H1 (cell line): ENCODE measurements around the gene GINS2. TPM values are rescaled to one million over a fixed set of nuclear protein-coding genes. Genes with fewer than 3 reads are reported as not detected.

ENCODE experiments used
- CTCF ChIA-PET: fragments of 300-600 bp; sonication (Branson Sonifier 250); formaldehyde crosslinking; loops from one replicate; lab custom pipeline; 2021; ENCODE audit not compliant: partially characterized antibody; lab: Charles Lee
- POLR2A ChIA-PET: fragments of 300-600 bp; sonication (Branson Sonifier 250); formaldehyde crosslinking; loops from one replicate; lab custom pipeline; 2021; ENCODE audit warnings: inconsistent platforms; ENCODE audit not compliant: partially characterized antibody; lab: Charles Lee
- DNase-seq, 2 experiments: peaks; one replicate each; pipeline versions ENCODE4 v3.0.0 to v3.0.0-alpha.2; 2010 to 2022; ENCODE audit warnings: low spot score in 2 of 2, low read depth in 1 of 2, mixed read lengths in 1 of 2
- FAIRE-seq: peaks from 2 replicates; lab custom pipeline; 2011; peaks lifted over from hg19 to GRCh38; lab: Jason Lieb, UNC
- H2AFZ ChIP-seq: 2 replicates; pipeline ENCODE4 v1.8.1; 2012; ENCODE audit warnings: low read length, inconsistent platforms
- H2AK5ac ChIP-seq: 2 replicates; pipeline ENCODE4 v1.6.1; 2013; ENCODE audit warnings: low read depth, low read length
- H2BK120ac ChIP-seq: replicated peaks from 2 replicates; pipeline ENCODE3; 2013; ENCODE audit warnings: low read depth, low read length, inconsistent platforms
- H2BK12ac ChIP-seq: 2 replicates; pipeline ENCODE4 v1.6.1; 2013; ENCODE audit warnings: low read depth, low read length
- H2BK15ac ChIP-seq: 2 replicates; pipeline ENCODE4 v1.6.1; 2013; ENCODE audit warnings: low read length
- H2BK20ac ChIP-seq: 2 replicates; pipeline ENCODE4 v1.6.1; 2013; ENCODE audit warnings: low read length
- H2BK5ac ChIP-seq: 2 replicates; pipeline ENCODE4 v1.6.1; 2013; ENCODE audit warnings: low read depth, low read length
- H3K14ac ChIP-seq: 2 replicates; pipeline ENCODE4 v1.6.1; 2013; ENCODE audit warnings: inconsistent platforms; ENCODE audit not compliant: insufficient read length
- H3K18ac ChIP-seq: 2 replicates; pipeline ENCODE4 v1.6.1; 2013; ENCODE audit warnings: low read length; ENCODE audit errors: extremely low read depth
- H3K23ac ChIP-seq: 2 replicates; pipeline ENCODE4 v1.6.1; 2013; ENCODE audit warnings: inconsistent platforms; ENCODE audit not compliant: insufficient read length
- H3K23me2 ChIP-seq: 2 replicates; pipeline ENCODE4 v1.6.1; 2013; ENCODE audit warnings: low read depth, low read length
- H3K27ac ChIP-seq: 2 replicates; pipeline ENCODE4 v1.6.1; 2011; ENCODE audit warnings: low read depth, low read length, inconsistent platforms
- H3K27me3 ChIP-seq, 4 experiments: replicated peaks in 1 of 4; 1 replicate in 1 of 4; 2 replicates in 3 of 4; pipeline versions ENCODE4 v1.6.1 to v1.8.1; 2011 to 2013; ENCODE audit warnings: low read length in 3 of 4, mild to moderate bottlenecking in 3 of 4, inconsistent platforms in 2 of 4, mixed read lengths in 2 of 4, moderate library complexity in 1 of 4; ENCODE audit not compliant: control insufficient read depth in 3 of 4, insufficient read depth in 3 of 4; ENCODE audit errors: extremely low read depth in 1 of 4
- H3K36me3 ChIP-seq, 4 experiments: 2 replicates each; pipeline versions ENCODE4 v1.6.1 to v1.8.1; 2011 to 2013; ENCODE audit warnings: mild to moderate bottlenecking in 4 of 4, low read length in 3 of 4, moderate library complexity in 2 of 4, control low read depth in 1 of 4, inconsistent platforms in 1 of 4; ENCODE audit not compliant: insufficient read depth in 4 of 4, control insufficient read depth in 2 of 4
- H3K4ac ChIP-seq: replicated peaks from 2 replicates; pipeline ENCODE3; 2013; ENCODE audit warnings: low read length, low read depth, mixed read lengths, inconsistent platforms; ENCODE audit not compliant: insufficient read length
- H3K4me1 ChIP-seq, 4 experiments: replicated peaks in 1 of 4; 1 replicate in 1 of 4; 2 replicates in 3 of 4; pipeline versions ENCODE4 v1.6.1 to v1.8.1; 2011 to 2013; ENCODE audit warnings: low read length in 3 of 4, inconsistent platforms in 2 of 4, mixed read lengths in 1 of 4; ENCODE audit not compliant: insufficient read depth in 4 of 4, control insufficient read depth in 3 of 4
- H3K4me2 ChIP-seq, 2 experiments: 2 replicates each; pipeline versions ENCODE4 v1.6.1 to v1.8.1; 2011 to 2013; ENCODE audit warnings: low read depth in 2 of 2, low read length in 2 of 2, control low read depth in 1 of 2, inconsistent platforms in 1 of 2, mild to moderate bottlenecking in 1 of 2; ENCODE audit not compliant: insufficient read depth in 1 of 2
- H3K4me3 ChIP-seq, 4 experiments: fragments of 200-600, 300-600 bp in 1 of 4; sonication (generic), shearing (Covaris generic), sonication (Bioruptor Twin) in 1 of 4; 2 replicates each; pipeline versions ENCODE4 v1.5.1 to v1.8.1; 2011 to 2016; ENCODE audit warnings: low read length in 4 of 4, low read depth in 3 of 4, control low read depth in 2 of 4, inconsistent platforms in 2 of 4, mild to moderate bottlenecking in 2 of 4, mixed read lengths in 1 of 4, moderate library complexity in 1 of 4; ENCODE audit not compliant: insufficient read depth in 2 of 4; ENCODE audit errors: extremely low read depth in 1 of 4
- H3K56ac ChIP-seq: replicated peaks from 2 replicates; pipeline ENCODE3; 2013; ENCODE audit warnings: low read depth, mild to moderate bottlenecking, mixed read lengths, low read length, inconsistent platforms; ENCODE audit not compliant: insufficient read length
- H3K79me1 ChIP-seq: 2 replicates; pipeline ENCODE4 v1.6.1; 2013; ENCODE audit warnings: low read depth, low read length, control low read depth
- H3K79me2 ChIP-seq, 2 experiments: 2 replicates each; pipeline versions ENCODE4 v1.6.1 to v1.8.1; 2012 to 2013; ENCODE audit warnings: low read length in 2 of 2, mild to moderate bottlenecking in 2 of 2, inconsistent platforms in 1 of 2; ENCODE audit not compliant: insufficient read depth in 2 of 2, control insufficient read depth in 1 of 2
- H3K9ac ChIP-seq, 4 experiments: replicated peaks in 1 of 4; 1 replicate in 1 of 4; 2 replicates in 3 of 4; pipeline versions ENCODE4 v1.6.1 to v1.8.1; 2011 to 2013; ENCODE audit warnings: low read depth in 3 of 4, low read length in 3 of 4, control low read depth in 2 of 4, mild to moderate bottlenecking in 2 of 4, moderate library complexity in 2 of 4, inconsistent platforms in 1 of 4; ENCODE audit errors: extremely low read depth in 1 of 4
- H3K9me3 ChIP-seq, 2 experiments: 2 replicates each; pipeline versions ENCODE4 v1.6.1 to v1.8.1; 2012 to 2013; ENCODE audit warnings: mild to moderate bottlenecking in 2 of 2, moderate library complexity in 2 of 2, control low read depth in 1 of 2, inconsistent platforms in 1 of 2, low read depth in 1 of 2, low read length in 1 of 2, mixed read lengths in 1 of 2; ENCODE audit not compliant: insufficient read depth in 2 of 2
- H4K20me1 ChIP-seq, 2 experiments: replicated peaks in 1 of 2; 2 replicates each; pipeline versions ENCODE3 to v1.8.1; 2011 to 2013; ENCODE audit warnings: inconsistent platforms in 2 of 2, low read length in 2 of 2, mild to moderate bottlenecking in 1 of 2; ENCODE audit not compliant: insufficient read depth in 2 of 2, control insufficient read depth in 1 of 2
- H4K5ac ChIP-seq: 2 replicates; pipeline ENCODE4 v1.6.1; 2013; ENCODE audit warnings: low read length, low read depth, mixed read lengths, inconsistent platforms; ENCODE audit not compliant: insufficient read length
- H4K8ac ChIP-seq: 2 replicates; pipeline ENCODE4 v1.8.0; 2013; ENCODE audit warnings: mild to moderate bottlenecking, moderate library complexity, low read length, inconsistent platforms; ENCODE audit not compliant: insufficient read depth; ENCODE audit errors: extremely low read depth
- H4K91ac ChIP-seq: replicated peaks from 2 replicates; pipeline ENCODE3; 2013; ENCODE audit warnings: low read length, mixed read lengths, inconsistent platforms; ENCODE audit not compliant: insufficient read length
- BRCA1 ChIP-seq: IDR thresholded peaks from 2 replicates; pipeline ENCODE4 v1.6.1; 2012; ENCODE audit warnings: low read depth, low read length, improper control_type of control experiment
- CBX5 ChIP-seq: fragments of 300-800, 300-1000 bp; sonication (generic); IDR thresholded peaks from 2 replicates; pipeline ENCODE4 v1.7.1; 2016; ENCODE audit warnings: antibody characterized with exemption, low read length, low read depth
- CHD2 ChIP-seq: IDR thresholded peaks from 2 replicates; pipeline ENCODE4 v1.6.1; 2012; ENCODE audit warnings: low read length, improper control_type of control experiment
- KDM1A ChIP-seq: fragments of 200-600, 300-600 bp; sonication (generic); IDR thresholded peaks from 2 replicates; pipeline ENCODE4 v1.7.1; 2016; ENCODE audit warnings: mild to moderate bottlenecking, low read length, borderline replicate concordance
- KDM4A ChIP-seq: IDR thresholded peaks from one replicate; pipeline ENCODE4 v1.7.1; 2012; ENCODE audit warnings: low read depth, mild to moderate bottlenecking, moderate library complexity, low read length, inconsistent platforms; ENCODE audit not compliant: severe bottlenecking
- POLR2A ChIP-seq, 2 experiments: IDR thresholded peaks; 1 replicate in 1 of 2; 2 replicates in 1 of 2; pipeline ENCODE4 v1.6.1; 2011; ENCODE audit warnings: low read depth in 2 of 2, low read length in 2 of 2, mild to moderate bottlenecking in 2 of 2; ENCODE audit errors: control extremely low read depth in 1 of 2
- POU5F1 ChIP-seq: IDR thresholded peaks from 2 replicates; pipeline ENCODE4 v1.6.1; 2011; ENCODE audit warnings: low read depth, mild to moderate bottlenecking, low read length, moderate library complexity
- RAD21 ChIP-seq, 2 experiments: IDR thresholded peaks in 1 of 2; conservative IDR thresholded peaks in 1 of 2; 2 replicates each; pipeline ENCODE4 v1.6.1; 2011; ENCODE audit warnings: low read depth in 2 of 2, low read length in 2 of 2, improper control_type of control experiment in 1 of 2, inconsistent platforms in 1 of 2, mild to moderate bottlenecking in 1 of 2, moderate library complexity in 1 of 2
- RNF2 ChIP-seq: fragments of 200-900, 300-1000 bp; sonication (generic); IDR thresholded peaks from 2 replicates; pipeline ENCODE4 v1.7.1; 2016; ENCODE audit warnings: borderline replicate concordance, low read depth, mild to moderate bottlenecking, antibody characterized with exemption, low read length; ENCODE audit not compliant: poor library complexity, severe bottlenecking; ENCODE audit errors: missing control alignments
- SRF ChIP-seq: IDR thresholded peaks from 2 replicates; pipeline ENCODE4 v1.6.1; 2011; ENCODE audit warnings: mild to moderate bottlenecking, low read depth, low read length, moderate library complexity
- SUZ12 ChIP-seq: fragments of 200-600 bp; sonication (generic); IDR thresholded peaks from 2 replicates; pipeline ENCODE4 v1.6.1; 2012; ENCODE audit warnings: mild to moderate bottlenecking, inconsistent platforms, low read length, moderate library complexity, mixed read lengths
- YY1 ChIP-seq: IDR thresholded peaks from 2 replicates; pipeline ENCODE4 v1.6.1; 2011; ENCODE audit warnings: low read depth, mild to moderate bottlenecking, low read length
- WGBS, 2 experiments: shearing (Covaris generic) in 1 of 2; methylation state at CpG; one replicate each; pipeline versions ENCODE4 v1.1.6 to v1.1.7; 2013 to 2015; ENCODE audit warnings: low lambda C conversion rate in 2 of 2, mixed read lengths in 2 of 2, inconsistent platforms in 1 of 2, low coverage in 1 of 2, missing lambda C conversion rate in 1 of 2; ENCODE audit not compliant: insufficient replicate concordance in 2 of 2, insufficient coverage in 1 of 2, insufficient read length in 1 of 2; ENCODE audit errors: extremely low coverage in 1 of 2, missing lambda C conversion rate in 1 of 2; 5-methylcytosine and 5-hydroxymethylcytosine counted together
- polyA plus RNA-seq, 7 experiments: library from polyadenylated mRNA; depleted of rRNA in 3 of 7; stranded (reverse) in 5 of 7; unstranded in 2 of 7; fragments of >200 nt in 5 of 7; fragments of 200-250 nt in 2 of 7; gene quantifications; 1 replicate in 5 of 7; 2 replicates in 1 of 7; 4 replicates in 1 of 7; pipeline versions ENCODE4 v1.2.1 to v1.2.3, GENCODE V29; 2011 to 2013; ENCODE audit warnings: missing spikeins in 2 of 7, mixed read lengths in 2 of 7
- total RNA-seq: library from RNA; stranded (reverse); fragmentation: NEBNext Ultra II Directional; extraction: Animal tissue kit (Norgen Biotek cat#: 25700); gene quantifications from 2 replicates; pipeline ENCODE4 v1.2.1, GENCODE V29; 2021
- TF ChIP-seq, protein P1 (sequence below): IDR thresholded peaks from 2 replicates; pipeline ENCODE4 v1.6.1; 2011; ENCODE audit warnings: low read depth, mild to moderate bottlenecking, low read length; ENCODE audit not compliant: insufficient read depth

GINS2 gene
- total and polyA plus RNA-seq, 2 of the 8 experiments (the other 6 are each of a cell fraction or from before 2014, with no cell fraction given), result 29.4 to 59.1 TPM

DNA sequence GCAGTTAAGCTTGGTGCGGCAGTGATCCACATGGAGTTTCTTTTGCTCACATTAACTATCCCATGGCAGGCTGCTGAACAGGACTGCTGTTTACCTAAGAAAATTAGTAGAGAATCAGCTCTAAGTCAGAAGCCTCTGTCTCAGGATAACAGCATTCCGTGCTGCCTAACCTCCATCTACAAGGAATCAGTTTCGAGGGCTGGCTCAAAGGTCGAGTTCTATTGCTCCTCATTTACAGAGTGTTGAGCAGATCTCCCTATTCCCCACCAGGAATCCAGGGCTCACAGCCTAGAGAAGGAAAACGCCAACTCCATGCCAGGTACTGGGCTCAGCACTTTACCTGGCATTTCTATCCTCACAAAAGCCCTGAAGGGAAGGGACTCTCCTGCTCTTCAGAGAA lies 9.9 kb downstream of the GINS2 start:
- peaks cover 5 to 22% of the 10 kb centered on the region in 2 experiments for H4K20me1 ChIP-seq
- no peak overlapping the region for H3K23ac ChIP-seq
- no peak overlapping the region for H2BK20ac ChIP-seq
- H3K27ac ChIP-seq, result no peak overlapping the region
- H2BK120ac ChIP-seq, result no peak overlapping the region
- H3K4me3 ChIP-seq, result no peak overlapping the region
- H3K79me1 ChIP-seq, result peaks cover 9% of the 10 kb centered on the region; the same call in 1 of the 2 replicates
- H3K9me3 ChIP-seq, result no peaks in the 10 kb centered on the region
- no peak overlapping the region for H4K8ac ChIP-seq
- H3K14ac ChIP-seq, result no peak overlapping the region
- peaks cover 0 to 7% of the 10 kb centered on the region in 2 experiments; a peak in 1 of 4 replicates for H3K79me2 ChIP-seq
- 82% methylated on average over 5 of the region's 5 CpGs; no CpG with 5 or more reads in 1 of the 2 experiments for WGBS, 2 experiments
- no peak overlapping the region for H4K91ac ChIP-seq
- no peaks in the 10 kb centered on the region for H3K4me1 ChIP-seq
- H2AK5ac ChIP-seq, result no peak overlapping the region
- H2AFZ ChIP-seq, result no peak overlapping the region
- no peaks in the 10 kb centered on the region for H3K27me3 ChIP-seq
- H3K4me2 ChIP-seq, result no peak overlapping the region
- H4K5ac ChIP-seq, result no peak overlapping the region
- H3K9ac ChIP-seq, result no peak overlapping the region
- ChIA-PET CTCF (interaction anchor here (0.6 to 37.0 kb wide), 7 partner anchors 11 to 309 kb away, joined by 3 to 620 read pairs (median 9); no protein-coding TSS in a partner anchor), POLR2A (interaction anchor here (1.6 to 10.5 kb wide), 3 partner anchors 7 to 29 kb away, joined by 4 to 77 read pairs (median 10); partner anchors contain the start of gene GINS2)
- H3K56ac ChIP-seq, result no peak overlapping the region
- DNase-seq (no peak), FAIRE-seq (no peak)
- no peak overlapping the region for H2BK15ac ChIP-seq
- no peak overlapping the region for H3K4ac ChIP-seq
- H3K18ac ChIP-seq, result no peak overlapping the region
- no peak overlapping the region for H2BK5ac ChIP-seq
- H2BK12ac ChIP-seq, result no peak overlapping the region
- H3K23me2 ChIP-seq, result no peaks in the 10 kb centered on the region
- H3K36me3 ChIP-seq, result peaks cover 36 to 69% (median 52%) of the 10 kb centered on the region in 4 experiments
- TF ChIP-seq KDM1A, result no peak
- no peak for TF ChIP-seq CBX5
- no peak for TF ChIP-seq BRCA1
- no peak for TF ChIP-seq POLR2A (IDR thresholded peaks at IDR 0.05; ENCODE audit: control extremely low read depth in 1 of 2, low read depth in 2 of 2, low read length in 2 of 2)
- TF ChIP-seq CHD2, result no peak
- no peak for TF ChIP-seq SUZ12
- TF ChIP-seq SRF, result no peak
- no peak for TF ChIP-seq YY1
- TF ChIP-seq RNF2, result no peak
- no peak for TF ChIP-seq RAD21 (IDR thresholded peaks at IDR 0.05 in 1 of 2, conservative IDR thresholded peaks at IDR 0.05 in 1 of 2; ENCODE audit: low read depth in 2 of 2, low read length in 2 of 2)
- TF ChIP-seq, protein P1, sequence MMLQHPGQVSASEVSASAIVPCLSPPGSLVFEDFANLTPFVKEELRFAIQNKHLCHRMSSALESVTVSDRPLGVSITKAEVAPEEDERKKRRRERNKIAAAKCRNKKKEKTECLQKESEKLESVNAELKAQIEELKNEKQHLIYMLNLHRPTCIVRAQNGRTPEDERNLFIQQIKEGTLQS, result no peak
- TF ChIP-seq KDM4A, result no peak
- no peak for TF ChIP-seq POU5F1
